Suprapubic skin (tissue), 3 donors: ENCODE data around the gene XXYLT1.

ENCODE experiments used
- CTCF ChIP-seq, 2 donors: fragments of 200-600 bp in 1 of 2; fragments of 450-650 bp in 1 of 2; sonication (generic) in 1 of 2; IDR thresholded peaks; one replicate each; pipeline ENCODE4 v1.5.1; 2016 to 2019; ENCODE audit warnings: antibody characterized with exemption in 2 of 2, mild to moderate bottlenecking in 1 of 2, moderate library complexity in 1 of 2
- EP300 ChIP-seq: sonication (generic); formaldehyde crosslinking; IDR thresholded peaks from one replicate; pipeline ENCODE4 v1.6.1; 2017; ENCODE audit warnings: antibody characterized with exemption
- POLR2A ChIP-seq, 2 donors: fragments of 450-650 bp; IDR thresholded peaks; one replicate each; pipeline ENCODE4 v1.6.1; 2017; ENCODE audit warnings: antibody characterized with exemption in 2 of 2, mild to moderate bottlenecking in 2 of 2, moderate library complexity in 2 of 2

GRCh38 chr3:195019335-195019734 lies 251.6 kb downstream of the XXYLT1 start:
- TF ChIP-seq CTCF (IDR thresholded peaks at IDR 0.05): no peak
- no peak for TF ChIP-seq POLR2A (IDR thresholded peaks at IDR 0.05)
- no peak for TF ChIP-seq EP300
